ENCODE data around the gene DNAH14.

DNA sequence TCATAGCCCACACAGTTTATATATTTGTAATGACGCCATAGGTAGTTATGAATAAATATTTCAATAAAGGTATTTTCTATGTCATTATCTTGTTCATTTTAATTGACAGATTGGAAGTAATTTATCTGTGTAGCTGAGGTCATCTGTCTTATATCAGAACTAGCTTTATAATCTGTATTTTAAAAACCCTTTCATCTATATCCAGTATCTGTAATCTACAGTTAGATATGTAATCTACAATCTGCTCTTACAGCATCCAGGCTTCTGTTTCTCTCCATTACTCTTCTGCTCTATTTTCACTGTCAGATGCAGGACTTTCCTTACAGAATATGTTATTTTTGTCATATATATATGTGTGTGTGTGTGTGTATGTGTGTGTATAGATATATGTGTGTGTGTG is 360.8 kb downstream of the DNAH14 start:
- no peak for TF ChIP-seq MYNN (tag by site-specific recombination; IDR thresholded peaks at IDR 0.05; ENCODE audit: borderline replicate concordance)
- TF ChIP-seq CTCF (tag by site-specific recombination; IDR thresholded peaks at IDR 0.05) = no peak
- no peak for TF ChIP-seq ZNF24 (tag by site-specific recombination; IDR thresholded peaks at IDR 0.05)
- TF ChIP-seq ZNF560 (tag by site-specific recombination; IDR thresholded peaks at IDR 0.05; ENCODE audit: borderline replicate concordance) = no peak
